ENCODE data around the gene GSG1.

Gene GSG1

DNA sequence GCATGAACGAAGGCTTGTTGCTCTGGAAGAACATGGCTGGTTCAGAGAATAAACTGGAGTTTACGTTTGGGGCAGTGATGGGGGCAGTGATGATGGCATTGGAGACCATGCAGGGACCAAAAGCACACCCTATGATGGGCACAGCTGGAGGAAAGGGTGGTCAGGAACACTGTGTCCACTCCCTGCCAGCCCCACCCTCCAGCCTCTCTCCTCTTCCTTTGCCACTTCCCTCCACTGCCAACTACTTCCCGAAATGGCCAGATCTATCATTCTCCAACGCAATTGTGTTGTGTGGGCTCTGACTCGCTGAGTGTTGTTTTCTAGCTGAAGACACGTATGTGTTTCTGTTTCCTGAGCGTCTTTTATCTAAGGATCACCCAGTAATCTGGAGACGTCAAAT is 39.3 kb upstream of the GSG1 start:
- Histone ChIP-seq H3K27me3 (ENCODE audit: insufficient read depth, poor library complexity, severe bottlenecking) (no peaks in the 10 kb centered on the region), H3K4me3 (replicated peaks; ENCODE audit: insufficient read depth, low read length) (no peak overlapping the region), H3K27ac (replicated peaks) (no peak overlapping the region)
- DNase-seq (ENCODE audit: low read depth in 1 of 2, low spot score in 1 of 2): no peak
- TF ChIP-seq POLR2AphosphoS5 (IDR thresholded peaks at IDR 0.05; ENCODE audit: low read depth) (no peak), SPI1 (IDR thresholded peaks at IDR 0.05; ENCODE audit: borderline replicate concordance, low read depth) (no peak), GABPA (IDR thresholded peaks at IDR 0.05; ENCODE audit: low read depth) (no peak)
- TF ChIP-seq, protein P1, sequence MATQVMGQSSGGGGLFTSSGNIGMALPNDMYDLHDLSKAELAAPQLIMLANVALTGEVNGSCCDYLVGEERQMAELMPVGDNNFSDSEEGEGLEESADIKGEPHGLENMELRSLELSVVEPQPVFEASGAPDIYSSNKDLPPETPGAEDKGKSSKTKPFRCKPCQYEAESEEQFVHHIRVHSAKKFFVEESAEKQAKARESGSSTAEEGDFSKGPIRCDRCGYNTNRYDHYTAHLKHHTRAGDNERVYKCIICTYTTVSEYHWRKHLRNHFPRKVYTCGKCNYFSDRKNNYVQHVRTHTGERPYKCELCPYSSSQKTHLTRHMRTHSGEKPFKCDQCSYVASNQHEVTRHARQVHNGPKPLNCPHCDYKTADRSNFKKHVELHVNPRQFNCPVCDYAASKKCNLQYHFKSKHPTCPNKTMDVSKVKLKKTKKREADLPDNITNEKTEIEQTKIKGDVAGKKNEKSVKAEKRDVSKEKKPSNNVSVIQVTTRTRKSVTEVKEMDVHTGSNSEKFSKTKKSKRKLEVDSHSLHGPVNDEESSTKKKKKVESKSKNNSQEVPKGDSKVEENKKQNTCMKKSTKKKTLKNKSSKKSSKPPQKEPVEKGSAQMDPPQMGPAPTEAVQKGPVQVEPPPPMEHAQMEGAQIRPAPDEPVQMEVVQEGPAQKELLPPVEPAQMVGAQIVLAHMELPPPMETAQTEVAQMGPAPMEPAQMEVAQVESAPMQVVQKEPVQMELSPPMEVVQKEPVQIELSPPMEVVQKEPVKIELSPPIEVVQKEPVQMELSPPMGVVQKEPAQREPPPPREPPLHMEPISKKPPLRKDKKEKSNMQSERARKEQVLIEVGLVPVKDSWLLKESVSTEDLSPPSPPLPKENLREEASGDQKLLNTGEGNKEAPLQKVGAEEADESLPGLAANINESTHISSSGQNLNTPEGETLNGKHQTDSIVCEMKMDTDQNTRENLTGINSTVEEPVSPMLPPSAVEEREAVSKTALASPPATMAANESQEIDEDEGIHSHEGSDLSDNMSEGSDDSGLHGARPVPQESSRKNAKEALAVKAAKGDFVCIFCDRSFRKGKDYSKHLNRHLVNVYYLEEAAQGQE (IDR thresholded peaks at IDR 0.05; ENCODE audit: insufficient replicate concordance, low read depth): no peak
- TF ChIP-seq, protein P2, sequence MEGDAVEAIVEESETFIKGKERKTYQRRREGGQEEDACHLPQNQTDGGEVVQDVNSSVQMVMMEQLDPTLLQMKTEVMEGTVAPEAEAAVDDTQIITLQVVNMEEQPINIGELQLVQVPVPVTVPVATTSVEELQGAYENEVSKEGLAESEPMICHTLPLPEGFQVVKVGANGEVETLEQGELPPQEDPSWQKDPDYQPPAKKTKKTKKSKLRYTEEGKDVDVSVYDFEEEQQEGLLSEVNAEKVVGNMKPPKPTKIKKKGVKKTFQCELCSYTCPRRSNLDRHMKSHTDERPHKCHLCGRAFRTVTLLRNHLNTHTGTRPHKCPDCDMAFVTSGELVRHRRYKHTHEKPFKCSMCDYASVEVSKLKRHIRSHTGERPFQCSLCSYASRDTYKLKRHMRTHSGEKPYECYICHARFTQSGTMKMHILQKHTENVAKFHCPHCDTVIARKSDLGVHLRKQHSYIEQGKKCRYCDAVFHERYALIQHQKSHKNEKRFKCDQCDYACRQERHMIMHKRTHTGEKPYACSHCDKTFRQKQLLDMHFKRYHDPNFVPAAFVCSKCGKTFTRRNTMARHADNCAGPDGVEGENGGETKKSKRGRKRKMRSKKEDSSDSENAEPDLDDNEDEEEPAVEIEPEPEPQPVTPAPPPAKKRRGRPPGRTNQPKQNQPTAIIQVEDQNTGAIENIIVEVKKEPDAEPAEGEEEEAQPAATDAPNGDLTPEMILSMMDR (IDR thresholded peaks at IDR 0.05; ENCODE audit: insufficient read depth, low read length): no peak

- TF ChIP-seq, protein P2 (IDR thresholded peaks at IDR 0.05; ENCODE audit: insufficient read depth, low read length): no peak
- TF ChIP-seq GABPA (IDR thresholded peaks at IDR 0.05; ENCODE audit: low read depth) (no peak), POLR2AphosphoS5 (IDR thresholded peaks at IDR 0.05; ENCODE audit: low read depth) (no peak), SPI1 (IDR thresholded peaks at IDR 0.05; ENCODE audit: borderline replicate concordance, low read depth) (no peak)
- TF ChIP-seq, protein P1 (IDR thresholded peaks at IDR 0.05; ENCODE audit: insufficient replicate concordance, low read depth): no peak
- Histone ChIP-seq H3K27ac (replicated peaks) (no peak overlapping the region), H3K4me3 (replicated peaks; ENCODE audit: insufficient read depth, low read length) (no peak overlapping the region), H3K27me3 (ENCODE audit: insufficient read depth, poor library complexity, severe bottlenecking) (no peaks in the 10 kb centered on the region)
- no peak for DNase-seq (ENCODE audit: low read depth in 1 of 2, low spot score in 1 of 2)
Measured at GRCh38 chr12:13141686-13142085, 38.2 kb upstream of the GSG1 start.

DNA sequence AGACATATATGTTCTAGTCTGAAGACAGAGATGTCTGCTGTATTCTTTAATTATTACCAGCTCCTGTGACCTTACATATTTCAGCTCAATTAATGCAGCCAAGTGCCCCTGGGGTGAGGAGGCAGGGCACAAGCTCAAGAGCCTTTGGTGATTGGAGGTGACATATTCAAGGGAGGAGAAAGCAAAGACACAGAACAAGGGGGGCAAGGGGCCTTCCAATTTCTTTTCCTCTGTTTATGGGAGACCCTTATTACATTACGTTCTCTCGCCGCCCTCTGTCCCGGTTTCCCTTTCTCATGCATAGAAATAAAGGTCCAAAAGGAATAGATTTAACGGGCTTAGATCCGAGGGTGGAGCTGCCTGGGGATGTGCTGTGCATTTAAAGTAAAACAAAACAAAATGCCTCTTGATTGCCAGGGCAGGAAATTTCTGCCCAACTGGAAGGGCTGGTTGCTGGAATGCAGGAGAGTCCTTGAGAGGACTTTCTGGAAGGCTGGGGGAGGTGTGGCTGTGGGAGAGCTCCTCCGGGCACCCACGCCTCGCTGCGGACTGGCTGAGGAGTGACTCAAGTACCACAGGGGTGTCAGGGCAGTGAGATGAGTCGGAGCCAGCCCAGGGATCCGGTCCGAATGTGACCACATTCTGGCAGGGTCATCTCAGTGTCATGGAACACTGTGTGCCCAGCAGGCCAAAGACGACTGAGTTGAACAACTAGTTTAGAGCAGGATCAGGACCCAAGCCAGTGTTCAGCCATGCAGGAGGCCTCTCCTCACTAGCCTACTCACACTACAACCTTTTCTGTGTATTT is 32.1 kb upstream of the GSG1 start:
- no peak for TF ChIP-seq SPI1 (IDR thresholded peaks at IDR 0.05; ENCODE audit: borderline replicate concordance, low read depth)
- TF ChIP-seq POLR2AphosphoS5 (IDR thresholded peaks at IDR 0.05; ENCODE audit: low read depth): no peak
- TF ChIP-seq, protein P1 (IDR thresholded peaks at IDR 0.05; ENCODE audit: insufficient replicate concordance, low read depth): no peak
- no peak for DNase-seq (ENCODE audit: low read depth in 1 of 2, low spot score in 1 of 2)
- H3K27me3 ChIP-seq (ENCODE audit: insufficient read depth, poor library complexity, severe bottlenecking): no peaks in the 10 kb centered on the region
- no peak overlapping the region for H3K27ac ChIP-seq (replicated peaks)
- H3K4me3 ChIP-seq (replicated peaks; ENCODE audit: insufficient read depth, low read length): no peak overlapping the region
